ENCODE measurements around the gene CTIF.

The CTIF gene

GRCh38 chr18:48837676-48838075 is 298.8 kb downstream of the CTIF start:
- in situ Hi-C loops (cut with HindIII; ENCODE audit: low sequenced_read_pairs) = no loop called here

- in situ Hi-C loops (cut with HindIII; ENCODE audit: low sequenced_read_pairs) = no loop called here
These were observed 299.4 kb downstream of the CTIF start for GRCh38 chr18:48838166-48838775.

DNA sequence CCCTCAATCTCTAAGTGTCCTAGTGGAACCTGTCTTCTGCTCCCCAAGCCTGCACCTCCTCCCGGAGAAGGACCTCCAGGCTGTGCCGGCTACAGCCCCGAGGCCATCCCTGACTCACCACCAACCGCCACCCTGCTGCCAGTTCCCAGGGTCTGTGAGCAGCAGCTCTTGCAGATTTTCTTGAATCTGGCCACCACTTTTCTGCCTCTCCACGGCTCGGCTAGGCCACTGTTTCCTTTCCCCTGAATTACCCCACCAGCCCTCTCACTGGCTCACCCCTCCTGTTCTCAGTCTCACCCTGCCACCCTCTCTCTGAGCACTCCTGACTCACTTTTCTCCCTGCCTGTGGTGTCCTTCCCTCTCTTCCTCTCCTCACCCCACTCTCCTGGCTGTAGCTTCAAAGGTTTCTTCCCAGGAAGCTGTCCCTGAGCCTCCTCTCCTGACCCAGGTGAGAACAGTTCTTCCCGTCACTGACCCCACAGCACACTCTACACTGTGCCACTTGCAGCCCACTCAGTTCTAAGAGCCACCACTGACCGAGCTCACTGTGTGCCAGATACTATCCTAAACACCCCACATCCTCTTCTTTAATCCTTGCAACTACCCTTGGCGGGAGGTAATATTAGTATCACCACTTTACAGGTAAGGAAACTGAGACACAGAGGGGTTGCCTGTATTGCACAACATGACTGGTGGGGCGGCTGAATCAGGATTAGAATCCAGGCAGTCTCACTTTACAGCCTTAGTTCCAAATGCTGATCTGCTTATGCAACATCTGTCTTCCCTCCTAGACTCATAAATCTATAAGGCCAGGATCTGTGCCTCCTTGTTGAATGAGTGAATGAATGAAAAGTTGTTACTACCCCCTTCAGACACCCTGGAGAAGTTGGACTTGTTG is 300.3 kb downstream of the CTIF start:
- in situ Hi-C loops (cut with HindIII; ENCODE audit: low sequenced_read_pairs) = no loop called here

- in situ Hi-C loops (cut with HindIII; ENCODE audit: low sequenced_read_pairs) = no loop called here
These were observed 301.1 kb downstream of the CTIF start for GRCh38 chr18:48839819-48840490.

DNA sequence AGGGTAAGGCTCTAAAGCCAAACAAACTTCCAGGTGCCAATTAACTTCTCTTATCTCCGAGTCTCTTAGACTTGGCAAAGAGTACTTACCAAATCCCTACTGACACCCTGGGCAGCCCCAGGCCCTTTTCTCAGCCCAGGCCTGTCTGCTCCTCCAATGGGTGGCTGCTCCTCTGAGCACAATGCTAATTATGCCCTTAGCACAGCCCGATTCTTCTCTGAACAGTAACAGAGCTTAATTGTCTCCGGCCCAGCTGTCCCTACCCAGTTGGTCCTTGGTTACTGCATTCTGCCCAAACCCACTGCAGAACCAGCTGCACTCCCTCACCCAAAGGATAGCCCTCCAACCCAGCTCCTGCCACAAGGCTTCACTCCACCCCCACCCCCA is 301.7 kb downstream of the CTIF start:
- in situ Hi-C loops (cut with HindIII; ENCODE audit: low sequenced_read_pairs) = no loop called here

DNA sequence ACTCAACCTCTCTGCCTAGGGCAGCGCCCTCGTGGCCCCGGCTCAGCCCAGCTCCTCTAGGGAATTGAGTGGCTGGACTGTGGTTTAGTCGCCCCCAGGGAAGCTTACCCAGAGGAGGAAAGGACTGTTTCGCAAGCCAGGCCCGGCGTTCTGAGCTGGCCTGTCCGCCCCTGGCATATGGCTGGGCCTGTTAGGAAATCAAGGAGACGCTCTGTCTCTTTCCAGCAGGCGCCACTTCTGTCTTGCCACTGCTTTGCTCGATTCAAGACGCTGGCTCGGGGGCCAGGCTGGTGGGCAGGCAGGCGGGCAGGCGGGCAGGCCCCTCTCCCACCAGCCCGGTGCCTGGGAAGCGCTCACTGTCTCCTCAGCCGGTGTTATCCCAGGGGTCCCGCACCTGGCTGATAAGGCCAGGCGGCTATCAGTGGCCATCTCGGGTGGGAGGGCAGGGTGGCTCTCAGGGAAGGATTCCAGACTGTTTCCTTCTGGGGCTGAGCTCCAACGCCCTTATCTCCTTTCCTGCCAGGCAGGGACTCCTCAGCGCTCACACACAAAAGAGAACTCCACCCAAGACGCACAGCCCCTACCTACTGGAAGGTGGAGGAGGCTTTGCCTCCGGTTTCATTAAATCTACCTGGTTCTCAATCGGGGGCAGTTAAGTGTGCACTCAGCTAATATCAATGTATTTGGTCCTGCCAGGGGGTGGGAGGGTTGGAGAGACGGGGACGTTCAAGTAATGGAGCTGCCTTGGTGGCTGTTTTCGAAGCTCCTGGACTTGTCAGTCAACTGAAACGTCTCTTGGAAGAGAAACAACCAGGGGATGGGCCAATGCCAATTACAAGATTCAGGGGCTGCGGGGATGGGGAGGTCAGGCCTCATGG is 302.8 kb downstream of the CTIF start:
- in situ Hi-C loops (cut with HindIII; ENCODE audit: low sequenced_read_pairs) = no loop called here

DNA sequence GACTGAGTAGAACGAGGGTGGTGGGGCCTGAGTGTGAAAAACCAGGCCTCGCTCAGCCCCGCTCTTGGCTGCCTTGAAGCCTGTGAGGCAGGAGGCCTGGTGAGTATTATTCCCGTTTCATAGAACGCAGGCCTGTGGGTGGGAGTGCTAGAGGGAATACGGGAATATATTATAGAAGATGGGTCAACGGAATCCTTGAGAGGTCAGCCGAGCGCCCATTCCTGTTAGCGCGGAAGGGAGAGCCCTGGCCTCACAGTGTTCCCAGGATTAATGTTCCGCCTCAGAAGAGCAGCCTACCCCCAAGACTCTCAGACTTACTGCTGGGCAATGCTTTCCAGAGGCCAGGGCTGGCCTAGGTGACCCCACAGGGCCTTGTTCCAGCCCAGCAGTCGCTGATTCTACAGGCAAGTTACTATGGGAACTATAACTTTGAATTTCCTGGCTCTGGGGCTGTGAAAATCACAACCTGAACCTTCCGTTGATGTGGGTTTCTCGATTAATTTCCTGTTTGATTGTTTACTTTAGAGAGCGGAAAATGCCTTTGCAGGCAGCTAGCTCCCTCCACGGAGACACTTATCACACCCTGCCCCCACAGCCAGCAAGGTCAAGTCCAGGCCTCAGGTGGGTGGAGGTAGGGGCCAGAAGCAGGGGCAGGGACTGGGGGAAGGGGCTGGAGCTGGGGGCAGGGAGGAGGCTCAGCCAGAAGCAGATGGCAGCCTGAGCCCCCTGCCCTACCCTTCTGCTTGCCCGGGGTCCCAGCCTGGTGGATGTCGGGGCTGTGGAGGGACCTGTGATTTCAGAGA is 303.6 kb downstream of the CTIF start:
- in situ Hi-C loops (cut with HindIII; ENCODE audit: low sequenced_read_pairs) = no loop called here

GRCh38 chr18:48843162-48843561 is 304.3 kb downstream of the CTIF start:
- in situ Hi-C loops (cut with HindIII; ENCODE audit: low sequenced_read_pairs) = no loop called here

GRCh38 chr18:48843596-48843995 is 304.8 kb downstream of the CTIF start:
- in situ Hi-C loops (cut with HindIII; ENCODE audit: low sequenced_read_pairs) = no loop called here

DNA sequence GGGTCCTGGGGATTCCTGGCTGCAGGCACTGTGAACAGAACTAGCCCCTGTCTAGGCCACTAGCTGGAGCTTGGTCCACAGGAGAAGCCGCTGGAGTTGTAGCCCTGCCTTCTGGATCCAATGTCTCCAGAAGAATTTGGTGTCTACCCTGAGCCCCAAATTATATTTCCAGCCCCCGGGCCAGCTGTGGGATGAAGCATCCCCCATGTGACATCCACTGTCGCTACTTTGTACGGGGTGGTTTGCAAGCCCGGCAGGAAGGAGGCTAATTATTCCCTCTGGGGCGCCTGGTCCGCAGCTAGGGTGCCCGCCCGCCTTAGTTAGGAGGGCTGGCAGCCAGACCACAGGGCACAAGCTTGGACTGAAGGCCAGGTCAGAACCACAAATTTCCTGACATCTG is 305.4 kb downstream of the CTIF start:
- in situ Hi-C loops (cut with HindIII; ENCODE audit: low sequenced_read_pairs) = no loop called here

DNA sequence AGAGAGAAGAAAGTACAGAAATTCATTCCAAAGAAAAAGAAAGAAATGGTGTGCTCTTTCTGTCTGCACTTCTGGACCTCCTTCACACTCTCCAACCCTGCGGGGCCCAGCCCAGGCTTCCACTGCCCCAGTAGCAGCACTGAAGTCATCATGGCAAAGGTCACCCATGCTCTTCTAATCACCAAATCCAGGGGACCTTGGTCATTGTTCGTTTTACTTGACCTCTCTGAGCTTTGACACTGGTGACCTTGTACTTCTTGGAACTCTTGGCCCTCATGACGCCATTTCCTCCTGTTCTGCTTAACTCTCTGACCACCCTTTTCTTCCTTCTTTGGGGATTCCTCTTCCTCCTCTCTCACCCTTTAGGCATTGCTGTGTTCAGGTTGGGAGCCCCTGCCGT is 306.3 kb downstream of the CTIF start:
- in situ Hi-C loops (cut with HindIII; ENCODE audit: low sequenced_read_pairs) = no loop called here

DNA sequence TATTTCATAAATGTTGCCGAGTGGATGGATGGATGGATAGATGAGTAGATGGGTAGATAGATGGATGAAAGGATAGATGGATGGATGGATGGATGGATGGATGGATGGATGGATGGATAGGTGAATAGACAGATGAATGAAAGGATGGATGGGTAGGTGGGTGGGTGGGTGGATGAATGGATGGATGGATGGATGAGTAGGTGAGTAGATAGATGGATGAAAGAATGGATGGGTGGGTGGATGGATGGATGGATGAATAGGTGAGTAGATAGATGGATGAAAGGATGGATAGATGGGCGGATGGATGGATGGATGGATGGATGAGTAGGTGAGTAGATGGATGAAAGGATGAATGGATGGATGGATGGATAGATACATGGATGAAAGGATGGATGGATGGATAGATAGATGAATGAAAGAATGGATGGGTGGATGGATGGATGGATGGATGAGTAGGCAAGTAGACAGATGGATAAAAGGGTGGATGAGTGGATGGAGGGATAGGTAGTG is 307.6 kb downstream of the CTIF start:
- in situ Hi-C loops (cut with HindIII; ENCODE audit: low sequenced_read_pairs) = no loop called here

DNA sequence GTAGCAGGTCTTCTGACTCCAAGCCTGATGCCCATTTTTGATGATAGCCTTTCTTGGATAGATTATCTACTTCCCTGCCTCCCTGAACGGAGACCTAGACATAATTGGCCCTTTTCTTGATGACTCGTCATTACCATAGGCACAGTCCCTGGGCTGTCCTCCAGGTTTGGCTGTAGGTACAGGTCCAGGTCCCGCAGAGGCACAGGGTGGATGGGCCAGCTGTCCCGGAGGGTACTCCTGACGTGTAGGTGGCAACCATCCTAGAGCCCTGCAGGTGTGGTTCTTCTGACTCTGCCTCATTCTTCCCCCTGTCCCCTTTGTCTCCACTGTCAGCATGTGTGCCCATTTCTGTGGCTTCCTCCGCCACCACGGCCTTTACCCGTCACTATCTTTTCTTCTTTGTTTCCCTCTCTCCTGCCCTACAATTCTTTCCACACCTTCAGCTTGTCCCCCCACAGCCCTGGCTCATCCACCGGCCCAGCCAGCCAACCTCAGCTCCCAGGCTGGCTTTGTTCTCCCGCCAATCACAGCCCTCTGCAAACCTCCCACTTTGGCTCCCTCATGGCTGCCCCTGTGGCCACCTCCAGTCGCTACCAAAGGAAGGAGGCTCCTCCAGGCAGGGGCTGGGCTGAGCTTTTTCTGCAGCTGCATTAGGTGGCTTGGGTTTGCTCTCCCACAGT is 309.1 kb downstream of the CTIF start:
- in situ Hi-C loops (cut with HindIII; ENCODE audit: low sequenced_read_pairs) = no loop called here

- in situ Hi-C loops (cut with HindIII; ENCODE audit: low sequenced_read_pairs) = no loop called here
These were observed 309.9 kb downstream of the CTIF start for GRCh38 chr18:48848641-48849143.

DNA sequence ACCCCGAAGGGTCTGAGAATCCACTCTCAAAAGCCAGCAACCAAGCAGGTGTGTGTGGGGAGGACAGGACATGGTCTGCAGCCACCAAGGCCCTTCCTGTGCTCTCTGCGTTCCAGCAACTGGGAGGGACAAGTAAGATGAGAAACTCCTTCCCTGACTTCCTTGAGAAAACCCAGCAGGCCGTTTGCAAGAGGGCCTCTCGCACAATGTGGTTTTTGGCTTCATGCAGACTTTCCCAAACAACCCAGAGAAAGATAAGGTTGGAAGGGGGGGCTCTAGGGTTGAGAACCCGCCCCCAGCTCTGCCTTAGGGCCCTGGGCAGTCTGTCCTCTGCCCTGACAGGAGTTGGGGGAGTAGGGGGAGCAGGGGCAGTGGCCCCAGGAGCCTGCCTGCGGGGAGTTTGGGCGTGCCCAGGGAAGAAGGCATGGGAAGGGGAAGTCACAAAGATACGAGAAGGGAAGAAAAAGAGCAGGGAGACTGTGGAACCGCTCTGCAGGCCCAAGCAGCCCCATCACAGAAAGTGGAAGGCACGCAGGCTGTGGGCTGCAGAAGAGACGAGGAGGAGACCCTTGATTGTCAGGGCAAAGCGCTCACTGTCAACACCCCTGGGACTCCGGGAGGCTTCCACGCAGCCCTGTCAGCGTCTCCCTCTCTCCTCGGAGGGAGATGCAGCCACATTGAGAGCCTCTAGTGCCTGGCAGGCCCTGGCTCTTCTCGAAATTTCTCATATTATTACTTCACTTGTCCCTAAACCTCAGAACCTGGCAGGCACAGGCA is 312.2 kb downstream of the CTIF start:
- in situ Hi-C loops (cut with HindIII; ENCODE audit: low sequenced_read_pairs) = no loop called here

- in situ Hi-C loops (cut with HindIII; ENCODE audit: low sequenced_read_pairs) = no loop called here
These were observed 312.7 kb downstream of the CTIF start for GRCh38 chr18:48851599-48851960.

DNA sequence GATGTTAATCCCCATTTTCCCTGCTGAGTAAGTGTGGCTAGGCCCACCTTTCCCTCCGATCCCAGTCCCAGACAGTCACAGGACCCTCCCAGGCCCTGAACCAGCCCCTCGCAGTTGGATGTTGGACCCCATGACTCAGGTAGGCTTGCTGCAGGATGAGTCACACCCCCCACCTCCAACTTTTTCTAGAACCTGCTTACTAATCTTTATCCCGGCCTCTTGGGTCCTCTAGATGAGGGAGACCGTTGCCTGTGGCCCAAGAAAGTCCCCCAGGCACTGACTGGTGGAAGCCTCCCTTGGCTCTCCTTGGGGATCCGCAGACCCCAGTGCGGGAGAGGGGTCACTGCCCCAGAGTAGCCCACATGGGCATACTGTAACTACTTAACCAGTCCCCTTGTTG is 313.5 kb downstream of the CTIF start:
- in situ Hi-C loops (cut with HindIII; ENCODE audit: low sequenced_read_pairs) = no loop called here

DNA sequence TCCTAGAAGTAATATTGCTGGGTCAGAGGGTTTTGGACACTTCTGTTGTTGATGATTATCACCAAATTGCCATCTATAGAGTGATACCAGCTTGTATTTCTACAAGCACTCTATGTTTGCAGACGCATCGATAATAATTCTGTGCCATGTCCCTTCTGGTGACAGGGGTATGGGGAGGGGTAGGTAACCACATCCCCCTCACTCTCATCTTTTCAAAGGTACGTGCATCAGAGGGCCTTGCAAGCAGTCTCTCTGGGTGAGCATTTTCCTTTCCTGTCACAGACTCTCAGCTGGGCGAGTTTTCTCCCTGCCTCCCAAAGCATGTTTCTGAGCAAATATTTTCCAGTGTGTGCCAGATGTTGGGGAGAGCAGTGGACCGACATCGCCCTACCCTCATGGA is 314.0 kb downstream of the CTIF start:
- in situ Hi-C loops (cut with HindIII; ENCODE audit: low sequenced_read_pairs) = no loop called here

DNA sequence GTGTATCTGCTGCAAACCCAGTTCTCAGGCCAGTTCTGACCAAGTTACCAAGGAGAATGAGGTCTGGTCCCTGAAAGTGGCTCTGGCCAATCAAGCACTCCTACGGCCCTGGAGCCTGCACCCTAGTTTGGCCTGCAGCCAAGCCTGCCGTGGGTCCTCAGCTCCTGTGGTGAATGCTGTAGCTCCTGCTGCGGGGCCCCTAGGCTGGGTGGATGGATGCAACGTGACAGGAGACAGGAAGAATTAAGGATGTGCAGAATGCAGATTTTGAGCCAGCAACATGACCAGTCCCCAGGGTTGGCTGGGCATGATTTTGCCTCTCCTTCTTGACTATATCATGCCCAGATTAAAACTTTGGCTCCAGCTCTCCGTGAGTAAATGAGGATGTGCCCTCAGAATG is 314.8 kb downstream of the CTIF start:
- in situ Hi-C loops (cut with HindIII; ENCODE audit: low sequenced_read_pairs) = no loop called here

Measured in DLD1 (cell line).